Panc1 (cell line): ENCODE results near the gene DBT.

ENCODE experiments used
- CTCF ChIP-seq: fragments of 450-650 bp; IDR thresholded peaks from 2 replicates; pipeline ENCODE4 v1.5.1; 2017; ENCODE audit warnings: mild to moderate bottlenecking
- POLR2AphosphoS5 ChIP-seq: IDR thresholded peaks from 2 replicates; pipeline ENCODE4 v1.6.1; 2012; ENCODE audit warnings: mild to moderate bottlenecking, low read depth, low read length, moderate library complexity
- REST ChIP-seq, 2 experiments: IDR thresholded peaks; 2 replicates each; pipeline ENCODE4 v1.6.1; 2011 to 2012; ENCODE audit warnings: low read depth in 2 of 2, control low read depth in 1 of 2, low read length in 1 of 2, mild to moderate bottlenecking in 1 of 2, moderate library complexity in 1 of 2; ENCODE audit not compliant: insufficient read depth in 1 of 2
- TCF7L2 ChIP-seq: IDR thresholded peaks from 2 replicates; pipeline ENCODE4 v1.6.1; 2011; ENCODE audit warnings: mild to moderate bottlenecking, low read depth, low read length, inconsistent platforms

GRCh38 chr1:100252901-100253300, 3.3 kb upstream of the DBT start:
- TF ChIP-seq POLR2AphosphoS5 (no peak), CTCF (no peak), REST (IDR thresholded peaks at IDR 0.05; ENCODE audit: insufficient read depth in 1 of 2, low read depth in 2 of 2, low read length in 1 of 2) (no peak), TCF7L2 (no peak)
